Inferior parietal cortex (tissue), 1 donor: Measurements from ENCODE around the gene ATOH8.
"Not testable (repeated sequence)": the region's sequence is repeated elsewhere in the genome, so short reads cannot be mapped to it uniquely, and the experiment has no call there.

Experiments
- DNase-seq: peaks from one replicate; pipeline ENCODE4 v3.0.0-alpha.2; 2016; ENCODE audit errors: extremely low spot score

Gene ATOH8, protein sequence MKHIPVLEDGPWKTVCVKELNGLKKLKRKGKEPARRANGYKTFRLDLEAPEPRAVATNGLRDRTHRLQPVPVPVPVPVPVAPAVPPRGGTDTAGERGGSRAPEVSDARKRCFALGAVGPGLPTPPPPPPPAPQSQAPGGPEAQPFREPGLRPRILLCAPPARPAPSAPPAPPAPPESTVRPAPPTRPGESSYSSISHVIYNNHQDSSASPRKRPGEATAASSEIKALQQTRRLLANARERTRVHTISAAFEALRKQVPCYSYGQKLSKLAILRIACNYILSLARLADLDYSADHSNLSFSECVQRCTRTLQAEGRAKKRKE

DNA sequence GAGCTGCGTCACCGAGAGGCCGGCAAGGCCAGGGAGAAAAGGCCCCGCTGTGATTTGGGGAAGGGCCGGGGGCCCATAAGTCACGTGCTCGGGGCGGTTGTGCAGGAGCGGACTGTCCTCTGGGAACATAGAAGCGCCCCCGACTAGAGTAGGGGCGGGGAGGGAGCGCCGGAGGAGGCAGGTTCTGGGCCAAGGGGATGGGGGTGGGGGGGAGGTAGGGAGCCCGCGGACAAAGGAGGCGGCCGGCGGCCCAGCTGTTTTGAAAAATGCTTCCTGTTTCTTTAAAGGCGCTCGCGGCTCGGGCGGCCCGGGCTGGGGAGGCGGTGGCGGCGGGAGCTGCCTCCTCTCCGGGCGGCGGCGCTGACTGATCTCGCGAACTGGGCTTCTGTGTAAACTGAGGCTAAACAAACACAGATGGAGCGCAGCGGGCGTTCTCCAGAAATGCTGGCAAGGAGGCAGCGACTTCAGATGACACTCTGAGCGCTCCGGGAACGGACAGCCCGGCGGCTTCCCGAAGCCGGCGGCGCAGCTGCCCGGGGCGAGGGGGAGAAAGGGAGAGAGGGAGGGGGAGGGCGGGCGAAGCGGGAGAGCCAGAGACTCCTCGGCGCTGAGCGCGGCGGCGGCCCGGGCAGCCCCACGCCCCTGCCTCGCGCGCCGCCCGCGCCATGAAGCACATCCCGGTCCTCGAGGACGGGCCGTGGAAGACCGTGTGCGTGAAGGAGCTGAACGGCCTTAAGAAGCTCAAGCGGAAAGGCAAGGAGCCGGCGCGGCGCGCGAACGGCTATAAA, at the start of gene ATOH8:
ATOH8 (plus strand) TSS at position 467 of the 788 bp plus-strand sequence; CDS start at position 666, 199 bp downstream.
- peak; percentile 45 for DNase-seq

DNA sequence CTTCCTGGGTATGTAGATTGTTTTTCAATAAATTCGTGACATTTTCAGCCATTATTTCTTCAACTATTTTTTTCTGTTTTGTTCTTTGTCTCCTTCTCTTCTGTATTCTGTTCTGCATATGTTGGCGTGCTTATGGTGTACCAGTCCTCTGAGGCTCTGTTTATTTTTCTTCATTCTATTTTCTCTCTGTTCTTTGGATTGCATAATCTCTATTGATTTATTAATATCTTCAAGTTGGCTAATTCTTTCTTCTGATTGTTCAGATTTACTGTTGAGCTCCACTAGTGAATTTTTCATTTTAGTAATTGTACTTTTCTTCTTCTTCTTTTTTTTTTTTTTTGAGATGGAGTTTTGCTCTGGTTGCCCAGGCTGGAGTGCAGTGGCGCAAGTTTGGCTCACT, 49.8 kb upstream of the ATOH8 start:
- DNase-seq: no peak

DNA sequence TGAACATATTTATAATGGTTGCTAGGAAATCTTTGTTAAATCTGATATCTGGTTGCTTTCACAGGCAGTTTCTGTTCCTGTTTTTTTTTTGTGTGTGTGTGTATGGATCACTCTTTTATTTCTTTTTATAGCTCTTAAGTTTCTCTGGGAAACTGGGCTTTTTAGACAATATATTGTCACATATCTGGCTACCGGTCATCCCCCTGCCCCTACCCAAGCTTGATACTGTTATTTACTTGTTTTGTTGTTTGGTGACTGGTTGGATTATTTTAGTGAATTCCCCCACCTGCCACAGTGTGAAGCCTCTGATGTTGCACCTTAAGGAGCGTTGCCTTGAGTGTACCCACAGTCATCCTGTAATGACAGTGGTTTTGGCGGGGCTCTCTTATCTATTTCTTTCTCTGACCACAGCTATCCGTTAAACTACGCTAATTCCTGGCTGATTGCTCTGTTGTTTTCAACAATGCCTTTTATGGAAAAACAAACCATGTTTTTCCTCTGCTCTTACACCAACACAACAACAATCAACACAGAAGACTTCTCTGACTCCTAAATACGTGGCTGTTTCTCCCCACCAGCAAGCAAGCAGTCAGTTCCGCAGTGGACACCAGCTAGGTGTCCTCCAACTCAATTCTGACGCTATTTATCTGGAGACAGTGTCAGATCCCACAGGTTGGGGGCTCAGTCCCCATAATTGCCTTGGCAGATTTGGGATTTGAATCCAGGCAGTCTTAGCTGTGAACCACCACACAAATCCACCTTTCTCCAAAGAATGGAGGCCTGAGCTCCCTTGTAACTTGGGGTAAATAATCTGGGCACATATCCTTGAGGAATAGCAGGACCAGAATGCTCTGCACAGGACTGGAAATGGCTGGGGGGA, 48.8 kb upstream of the ATOH8 start:
- DNase-seq: no peak

DNA sequence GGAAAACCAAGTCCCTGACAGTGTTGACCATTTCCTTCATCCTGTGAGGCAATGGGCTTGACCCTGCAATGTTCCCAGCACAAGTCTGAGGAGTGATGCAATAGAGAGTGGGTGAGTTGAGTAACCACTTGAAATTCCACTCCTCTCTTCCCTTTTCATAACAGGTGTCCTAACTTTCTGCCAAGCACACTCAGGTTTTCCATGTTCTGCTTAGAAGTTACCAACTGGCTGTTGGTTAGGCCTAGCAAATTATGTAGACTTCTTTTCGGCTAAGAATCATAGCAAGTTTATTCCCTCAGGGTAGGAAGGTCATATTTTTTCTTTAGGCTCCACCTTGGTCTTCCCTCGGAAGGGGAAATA, 48.1 kb upstream of the ATOH8 start:
- DNase-seq: no peak

DNA sequence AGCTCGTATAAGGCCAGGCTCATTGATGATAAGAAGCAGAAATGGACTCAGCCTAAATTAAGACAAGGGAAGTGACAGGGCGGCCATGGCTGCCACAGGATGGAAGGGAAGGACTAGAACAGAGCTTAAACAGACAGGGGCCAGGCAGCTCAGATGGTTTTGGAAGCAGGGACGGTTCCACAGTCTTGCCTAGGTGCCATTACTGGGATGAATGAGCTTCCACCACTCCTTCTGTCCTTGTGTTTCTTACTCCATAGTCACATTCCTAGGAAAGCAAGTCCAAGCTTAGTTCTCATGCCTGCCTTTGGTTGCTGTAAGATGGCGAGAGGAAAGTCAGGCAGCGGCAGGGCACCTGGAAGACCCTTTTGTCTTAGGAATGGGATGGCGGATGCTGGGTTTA, 47.7 kb upstream of the ATOH8 start:
- no peak for DNase-seq

DNA sequence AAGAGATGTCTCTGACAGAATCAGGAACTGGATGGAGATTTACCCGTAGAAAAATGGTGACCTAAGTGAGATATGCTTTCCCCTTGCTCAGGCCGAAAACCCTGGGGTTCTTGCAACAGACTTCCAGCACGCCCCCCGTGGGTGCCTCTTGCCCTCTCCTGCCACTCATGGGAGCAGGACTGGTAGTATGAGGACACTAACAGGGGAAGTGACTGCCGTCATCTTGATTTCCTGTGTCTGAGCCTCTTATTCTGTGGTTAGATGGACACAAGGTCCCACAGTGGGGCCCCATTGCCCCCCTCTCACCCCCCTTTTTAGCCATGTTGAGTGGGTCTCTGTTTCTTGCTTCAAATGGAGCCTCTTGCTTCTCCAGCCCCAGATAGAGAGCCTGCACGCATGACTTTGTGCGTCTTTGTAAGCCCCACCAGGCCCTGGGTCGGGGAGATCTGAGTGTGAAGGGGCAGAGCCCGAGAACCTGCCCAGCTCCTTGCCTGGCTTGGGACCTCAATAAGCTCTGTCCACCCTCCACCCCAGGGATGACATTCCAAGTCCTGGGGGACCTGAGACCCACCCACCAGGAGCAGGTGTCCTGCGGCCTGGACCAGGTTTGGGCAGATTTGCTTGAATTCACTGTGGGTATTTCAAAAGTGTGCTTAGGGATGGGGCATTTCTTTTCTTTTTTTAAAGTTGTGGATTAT, 47.0 kb upstream of the ATOH8 start:
- DNase-seq: peak; percentile 21

DNA sequence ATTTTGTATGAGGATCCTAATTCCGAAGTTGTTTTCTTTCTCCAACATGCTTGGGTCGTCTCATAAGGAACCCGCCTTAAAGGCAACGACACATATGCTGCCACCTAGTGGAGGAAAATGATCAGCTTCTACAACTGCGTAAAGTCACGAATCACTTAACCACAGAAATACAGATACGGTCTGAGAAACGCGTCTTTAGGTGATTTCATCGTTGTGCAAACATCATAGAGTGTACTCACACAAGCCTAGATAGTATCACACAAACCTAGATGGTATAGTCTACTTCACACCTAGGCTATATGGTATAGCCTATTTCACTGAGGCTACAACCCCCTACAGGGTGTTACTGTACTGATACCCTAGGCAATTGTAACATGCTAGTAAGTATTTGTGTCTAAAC, 46.5 kb upstream of the ATOH8 start:
- DNase-seq: peak; percentile 96

DNA sequence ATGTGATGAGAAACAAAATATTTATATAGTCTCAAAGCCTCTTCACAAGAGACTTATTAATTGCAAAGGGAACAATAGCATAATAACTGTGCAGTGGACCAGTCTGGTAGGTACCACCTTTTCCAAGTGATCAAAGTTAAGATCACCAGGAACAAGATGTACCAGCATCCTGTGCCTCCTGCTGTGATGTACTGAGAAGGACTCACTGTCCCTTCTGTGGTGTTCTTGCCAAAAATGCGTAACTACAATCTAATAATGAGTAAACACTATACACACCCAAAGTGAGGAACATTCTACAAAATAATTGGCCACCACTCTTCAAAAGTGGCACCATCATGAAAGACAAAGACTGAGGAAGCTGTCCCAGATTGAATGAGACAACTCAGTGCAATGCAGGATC, 45.1 kb upstream of the ATOH8 start:
- no peak for DNase-seq

DNA sequence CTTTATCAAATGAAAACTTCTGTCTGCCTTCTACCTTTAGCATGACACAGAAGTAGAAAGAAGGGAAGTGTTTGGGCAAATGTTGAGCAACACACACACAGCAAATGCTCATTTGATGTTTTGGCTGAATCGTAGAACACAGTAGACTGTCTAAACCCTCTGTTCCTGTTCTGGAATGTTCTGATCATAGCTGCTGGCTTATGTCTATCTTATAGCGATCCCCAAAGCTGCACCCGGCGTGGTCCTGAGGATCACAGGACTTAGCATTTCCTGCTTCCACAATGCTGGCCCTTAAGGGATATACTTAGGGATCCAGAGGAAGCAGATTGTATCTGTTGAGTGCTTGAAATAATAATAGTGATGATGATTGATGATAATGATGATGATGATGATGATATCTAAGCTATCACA, 44.4 kb upstream of the ATOH8 start:
- no peak for DNase-seq

DNA sequence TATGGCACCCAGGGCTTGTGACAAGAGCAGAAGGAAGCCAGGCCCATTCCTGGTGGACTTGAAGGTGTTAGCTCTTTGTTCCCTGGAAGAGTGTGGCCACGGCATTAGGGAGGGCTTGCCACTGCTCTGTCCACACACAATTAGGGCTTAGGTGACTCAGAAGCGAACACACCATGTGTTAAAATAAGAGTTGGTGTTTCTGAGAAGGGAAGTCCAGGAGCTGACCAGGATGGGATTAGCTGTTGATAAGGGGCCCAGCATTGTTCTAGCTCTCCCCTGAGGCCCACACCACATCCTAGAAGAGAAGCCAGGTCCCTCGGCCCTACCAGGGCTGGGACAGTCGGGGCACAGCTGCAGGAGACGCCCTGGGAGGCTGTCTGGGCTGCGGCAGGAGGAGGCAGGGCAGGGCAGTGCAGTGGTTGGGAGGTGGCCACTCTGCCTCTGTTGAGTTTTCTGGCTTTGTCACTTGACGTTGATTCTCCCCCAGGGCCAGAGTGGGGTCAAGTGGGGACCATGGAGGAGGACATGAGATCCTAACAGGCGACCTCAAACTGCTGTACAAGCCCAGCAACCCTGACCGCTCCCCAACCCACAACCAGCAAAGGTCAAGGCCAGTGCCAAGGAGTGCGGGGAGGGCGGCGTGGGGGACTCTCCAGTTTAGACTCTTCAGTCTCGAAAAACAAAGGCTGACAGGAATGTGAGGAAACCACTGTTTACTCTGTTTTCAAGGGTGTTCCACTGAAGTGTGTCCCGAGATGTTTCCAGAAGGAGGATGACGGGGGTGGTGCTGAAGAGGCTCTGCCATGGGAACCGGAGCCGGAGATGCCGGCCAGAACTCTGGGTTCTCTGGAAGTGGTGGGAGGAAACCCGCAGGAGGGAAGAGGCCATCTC, 42.9 kb upstream of the ATOH8 start:
- no peak for DNase-seq

DNA sequence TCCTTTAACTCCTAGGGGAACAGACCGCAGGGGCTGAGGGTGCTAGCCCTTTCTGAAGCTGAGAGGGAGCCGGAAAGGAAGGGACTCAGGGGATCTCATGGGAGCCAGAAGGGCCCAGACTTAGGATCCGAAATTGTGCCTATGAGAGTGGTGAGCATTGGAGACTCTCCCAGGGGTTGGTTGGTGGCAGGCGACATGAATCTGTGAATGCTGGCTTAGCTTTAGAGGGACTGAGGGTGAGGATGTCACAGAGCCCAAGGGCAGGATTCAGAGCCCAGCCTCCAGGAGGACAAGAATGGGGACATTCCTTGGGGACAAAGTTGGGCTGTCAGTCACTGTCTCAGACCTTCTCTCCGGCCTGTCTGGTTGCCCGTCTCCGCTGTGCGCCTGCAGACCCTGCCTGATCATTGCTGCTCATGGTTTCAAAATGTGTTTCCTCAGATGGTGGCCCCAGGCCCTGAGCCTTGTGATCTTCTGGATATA, 42.2 kb upstream of the ATOH8 start:
- DNase-seq: no peak

DNA sequence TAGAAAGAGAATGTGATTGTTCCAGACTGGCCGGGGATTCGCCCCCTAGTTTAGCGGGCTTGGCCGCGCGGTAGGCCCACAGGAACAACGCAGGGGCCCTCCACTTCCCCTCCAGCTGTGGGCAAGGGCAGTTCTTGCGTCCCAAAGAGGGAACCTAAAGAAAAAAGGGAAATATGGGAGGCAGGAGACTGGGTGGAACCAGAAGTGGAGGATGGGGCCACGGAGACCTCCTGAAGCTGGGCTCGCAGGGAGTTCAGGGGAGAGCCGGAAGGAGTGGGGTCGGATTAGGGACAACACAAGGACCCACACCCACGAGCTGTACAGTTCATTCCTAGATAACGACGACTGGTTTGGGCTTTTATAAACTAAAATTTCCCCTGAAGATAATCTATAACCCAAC, 41.5 kb upstream of the ATOH8 start:
- no peak for DNase-seq

DNA sequence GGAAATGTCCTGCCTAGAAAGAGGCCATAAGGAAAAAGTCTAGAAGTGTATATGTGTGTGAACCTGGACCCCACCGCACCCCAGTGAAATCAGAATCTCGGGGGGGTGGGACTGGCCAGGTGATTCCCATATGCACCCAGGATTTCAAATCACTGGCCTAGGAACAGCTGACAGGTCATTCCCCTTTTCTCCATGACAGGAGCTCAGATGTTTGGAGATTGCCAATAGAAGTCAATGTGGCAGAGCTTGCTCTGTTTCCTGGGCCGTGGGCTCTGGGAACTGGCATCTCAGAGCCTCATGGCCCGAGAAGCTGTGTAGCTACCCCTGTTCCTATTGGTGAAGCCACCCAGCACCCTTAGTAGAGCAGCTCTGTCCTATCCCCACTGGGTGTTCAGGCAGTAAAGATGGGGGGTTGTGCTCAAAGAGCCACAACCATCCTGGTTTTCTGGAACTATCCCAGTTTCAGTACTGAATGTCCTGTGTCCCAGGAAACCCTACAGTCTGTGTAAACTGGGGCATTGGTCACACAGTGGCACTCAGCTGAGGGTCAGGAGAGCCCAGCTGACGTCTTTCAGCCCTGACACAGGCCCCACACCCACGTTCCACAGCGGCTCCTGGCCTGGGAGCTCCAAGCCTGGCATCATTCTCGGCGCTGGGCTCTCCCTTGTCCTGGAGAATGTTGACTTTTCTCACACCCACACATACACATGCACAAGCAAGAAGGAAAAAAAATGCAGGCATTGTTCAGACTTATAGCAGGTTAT, 40.8 kb upstream of the ATOH8 start:
- DNase-seq: no peak

DNA sequence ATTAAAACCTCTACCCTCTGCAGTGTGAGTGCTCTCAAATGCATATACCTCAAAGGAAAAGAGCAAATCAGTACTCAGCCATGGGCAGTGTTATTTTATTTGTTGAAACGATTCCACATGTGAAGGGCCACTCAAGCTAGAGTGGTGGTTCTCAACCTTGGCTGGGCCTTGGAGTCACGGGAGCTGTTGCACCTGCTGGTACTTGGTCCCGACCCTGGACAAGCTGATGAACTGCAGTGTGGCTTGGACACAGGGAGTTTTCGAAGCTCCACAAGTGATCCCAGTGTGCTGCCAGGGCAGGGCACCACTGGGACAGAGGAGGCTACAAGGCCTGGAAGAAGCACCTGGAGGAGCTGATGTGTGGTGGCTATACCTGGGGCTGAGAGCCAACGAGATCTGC, 40.0 kb upstream of the ATOH8 start:
- DNase-seq: no peak

DNA sequence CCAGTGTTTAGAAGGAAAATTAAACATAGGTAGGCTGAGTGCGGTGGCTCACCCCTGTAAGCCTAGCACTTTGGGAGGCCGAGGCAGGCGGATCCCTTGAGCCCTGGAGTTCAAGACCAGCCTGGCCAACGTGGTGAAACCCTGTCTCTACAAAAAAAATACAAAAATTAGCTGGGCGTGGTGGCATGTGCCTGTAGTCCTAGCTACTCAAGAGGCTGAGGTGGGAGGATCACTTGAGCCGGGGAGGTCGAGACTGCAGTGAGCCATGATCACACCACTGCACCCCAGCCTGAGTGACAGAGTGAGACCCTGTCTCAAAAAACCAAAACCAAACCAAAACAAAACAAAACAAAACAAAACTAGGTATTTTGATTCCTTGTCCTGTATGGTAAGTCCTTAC, 39.4 kb upstream of the ATOH8 start:
- DNase-seq: not testable (repeated sequence)

DNA sequence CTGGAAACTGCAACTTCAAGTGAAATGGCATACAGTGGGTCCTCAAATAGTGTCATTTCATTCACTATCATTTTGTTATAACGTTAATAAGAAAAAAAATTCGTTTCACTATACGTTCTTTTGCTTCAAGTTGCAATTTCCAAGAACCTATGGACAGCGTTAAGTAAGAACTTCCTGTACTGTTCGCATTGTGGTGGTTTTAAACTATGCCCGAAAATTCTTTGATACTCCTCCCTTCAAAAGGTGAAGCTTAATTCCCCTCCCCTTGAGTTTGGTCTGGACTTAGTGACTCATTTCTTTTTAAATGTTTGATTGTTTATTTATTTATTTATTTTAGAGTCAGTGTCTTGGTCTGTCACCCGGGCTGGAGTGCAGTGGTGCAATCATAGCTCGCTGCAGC, 39.0 kb upstream of the ATOH8 start:
- no peak for DNase-seq

DNA sequence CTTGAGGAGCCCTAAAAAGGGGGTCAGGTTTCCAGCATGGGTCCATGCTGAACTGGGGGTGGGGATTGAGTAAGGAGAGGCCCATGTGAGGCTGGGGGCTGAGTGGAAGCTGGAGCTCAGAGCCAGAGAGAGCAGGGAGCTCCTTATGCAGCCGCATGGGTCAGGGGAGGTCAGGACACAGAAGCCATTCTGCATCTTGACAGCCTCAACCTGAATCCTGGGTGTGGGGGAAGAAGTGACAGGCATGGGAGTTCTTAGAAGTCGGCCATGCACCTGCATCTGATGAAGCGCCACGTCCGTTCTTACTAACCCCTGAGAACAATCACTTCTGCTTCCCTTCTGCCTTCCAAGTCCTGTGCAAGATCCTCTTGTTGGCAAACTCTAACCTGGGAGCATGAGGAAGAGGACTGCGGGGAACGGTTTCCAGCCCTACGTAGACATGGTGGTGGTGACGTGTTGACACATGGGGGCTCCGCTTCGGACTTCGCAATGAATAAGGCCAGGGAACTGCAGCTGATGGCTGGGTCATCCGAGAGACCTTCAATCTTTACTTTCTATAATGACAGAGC, 37.4 kb upstream of the ATOH8 start:
- no peak for DNase-seq

DNA sequence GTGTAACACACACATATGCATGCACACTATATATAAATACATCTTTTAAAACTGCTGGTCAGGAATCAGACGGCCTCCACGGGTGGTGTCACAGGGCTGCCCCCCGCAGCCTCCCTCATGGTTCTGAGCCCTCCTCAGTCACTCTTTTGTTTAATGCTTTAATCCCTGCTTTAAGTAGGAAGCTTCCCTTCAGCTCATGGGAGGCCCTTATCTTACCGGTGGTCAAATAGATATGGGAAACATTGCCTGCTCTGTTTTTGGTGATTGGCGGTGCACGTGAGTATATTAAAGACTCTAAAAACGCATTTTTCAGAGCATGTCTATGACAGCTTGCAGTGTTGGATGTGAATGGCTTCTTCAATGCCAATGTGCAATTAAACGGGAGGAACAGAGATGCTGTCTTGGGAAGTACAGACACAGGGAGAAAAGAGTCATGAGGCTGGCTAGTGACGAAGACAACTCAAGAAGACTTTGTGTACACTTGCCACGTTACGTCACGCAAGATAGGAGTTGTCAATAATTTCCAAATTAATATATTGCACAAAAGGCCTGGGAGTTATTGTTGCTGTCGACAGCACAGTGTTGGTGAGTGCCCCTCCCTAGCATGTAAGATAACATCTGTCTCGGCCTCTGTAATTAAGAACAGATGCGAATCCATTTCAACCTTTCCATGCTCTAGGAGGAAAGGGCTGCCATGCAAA, 36.3 kb upstream of the ATOH8 start:
- DNase-seq: no peak

DNA sequence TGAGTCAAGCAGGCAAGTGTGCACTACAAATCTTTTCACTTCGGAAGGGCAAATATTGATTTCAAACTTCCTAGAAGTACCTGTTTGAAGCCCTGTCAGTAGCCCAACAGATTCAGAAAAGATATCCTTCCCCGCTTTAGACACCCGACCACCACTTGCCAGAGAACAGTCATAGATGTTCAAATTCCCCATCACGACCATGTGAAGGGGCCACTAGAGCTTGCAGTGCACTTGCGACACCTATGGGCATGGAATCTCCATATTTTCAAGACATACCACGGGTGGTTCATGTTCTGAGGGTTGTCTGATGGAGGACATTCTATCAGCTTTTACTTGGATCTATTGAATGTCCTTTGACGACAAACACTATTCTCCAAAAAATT, 35.8 kb upstream of the ATOH8 start:
- no peak for DNase-seq
